ENCODE measurements around the gene WDFY4.

The WDFY4 gene, protein sequence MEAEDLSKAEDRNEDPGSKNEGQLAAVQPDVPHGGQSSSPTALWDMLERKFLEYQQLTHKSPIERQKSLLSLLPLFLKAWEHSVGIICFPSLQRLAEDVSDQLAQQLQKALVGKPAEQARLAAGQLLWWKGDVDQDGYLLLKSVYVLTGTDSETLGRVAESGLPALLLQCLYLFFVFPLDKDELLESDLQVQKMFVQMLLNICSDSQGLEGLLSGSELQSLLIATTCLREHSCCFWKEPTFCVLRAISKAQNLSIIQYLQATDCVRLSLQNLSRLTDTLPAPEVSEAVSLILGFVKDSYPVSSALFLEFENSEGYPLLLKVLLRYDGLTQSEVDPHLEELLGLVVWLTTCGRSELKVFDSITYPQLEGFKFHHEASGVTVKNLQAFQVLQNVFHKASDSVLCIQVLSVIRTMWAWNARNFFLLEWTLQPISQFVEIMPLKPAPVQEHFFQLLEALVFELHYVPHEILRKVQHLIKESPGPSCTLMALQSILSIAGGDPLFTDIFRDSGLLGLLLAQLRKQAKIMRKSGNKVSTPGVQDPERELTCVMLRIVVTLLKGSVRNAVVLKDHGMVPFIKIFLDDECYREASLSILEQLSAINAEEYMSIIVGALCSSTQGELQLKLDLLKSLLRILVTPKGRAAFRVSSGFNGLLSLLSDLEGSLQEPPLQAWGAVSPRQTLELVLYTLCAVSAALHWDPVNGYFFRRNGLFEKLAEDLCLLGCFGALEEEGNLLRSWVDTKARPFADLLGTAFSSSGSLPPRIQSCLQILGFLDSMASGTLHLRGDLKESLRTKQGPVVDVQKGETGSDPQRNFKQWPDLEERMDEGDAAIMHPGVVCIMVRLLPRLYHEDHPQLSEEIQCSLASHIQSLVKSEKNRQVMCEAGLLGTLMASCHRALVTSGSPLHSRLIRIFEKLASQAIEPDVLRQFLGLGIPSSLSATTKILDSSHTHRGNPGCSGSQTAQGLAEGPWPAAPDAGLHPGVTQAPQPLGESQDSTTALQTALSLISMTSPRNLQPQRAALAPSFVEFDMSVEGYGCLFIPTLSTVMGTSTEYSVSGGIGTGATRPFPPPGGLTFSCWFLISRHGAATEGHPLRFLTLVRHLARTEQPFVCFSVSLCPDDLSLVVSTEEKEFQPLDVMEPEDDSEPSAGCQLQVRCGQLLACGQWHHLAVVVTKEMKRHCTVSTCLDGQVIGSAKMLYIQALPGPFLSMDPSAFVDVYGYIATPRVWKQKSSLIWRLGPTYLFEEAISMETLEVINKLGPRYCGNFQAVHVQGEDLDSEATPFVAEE (N-terminal part only)

DNA sequence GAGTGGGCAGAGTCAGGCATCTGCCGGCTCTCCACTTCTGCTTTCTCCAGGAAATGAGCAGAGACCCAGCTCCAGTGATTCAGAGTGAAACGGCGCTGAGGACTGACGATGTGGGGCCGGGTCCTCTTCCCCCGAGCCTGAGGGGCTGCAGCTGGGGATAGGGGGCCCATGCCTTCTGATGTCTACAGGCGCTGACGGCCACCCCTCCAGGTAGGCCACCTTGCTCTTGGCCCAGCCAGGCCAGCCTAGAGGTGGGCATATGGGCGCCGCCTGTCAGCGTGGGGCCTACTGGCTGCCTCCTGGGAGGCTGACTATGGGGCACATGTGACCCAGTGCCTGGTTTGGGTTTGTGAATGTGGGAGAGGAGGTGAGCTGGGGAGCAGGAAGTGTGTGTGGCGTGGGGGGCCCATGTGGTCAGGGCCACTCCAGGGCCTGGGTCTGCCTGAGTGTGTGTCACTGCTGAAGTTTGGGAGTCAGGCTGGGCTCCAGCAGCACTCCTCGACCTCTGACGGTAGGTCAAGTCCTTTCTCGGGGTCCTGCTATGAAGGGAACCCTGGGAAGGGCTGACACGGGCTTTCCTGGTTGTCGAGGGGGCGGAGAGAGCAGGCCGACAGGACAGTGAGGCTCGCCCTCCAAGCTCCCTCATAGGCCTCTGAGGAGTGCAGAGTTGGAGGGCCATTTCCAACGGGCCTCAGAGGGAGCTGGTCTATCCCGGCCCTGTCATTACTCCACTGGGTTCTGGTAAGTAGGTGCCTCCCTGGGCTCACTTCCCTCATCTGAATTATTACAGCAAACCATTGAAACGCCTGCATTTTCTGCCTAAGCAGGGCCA, at the start of gene WDFY4:
WDFY4 (plus strand) TSS at position 82 of the 832 bp plus-strand sequence. CDS start 24,860 bp downstream, outside the sequence.
- Histone ChIP-seq H3K9me3 (ENCODE audit: severe bottlenecking) (peaks cover 2% of the 10 kb centered on the region), H3K36me3 (no peaks in the 10 kb centered on the region), H3K27ac (no peak within 1 kb of the TSS), H3K27me3 (ENCODE audit: insufficient read depth, low read depth, severe bottlenecking) (peaks cover 7% of the 10 kb centered on the region), H3K4me3 (ENCODE audit: low read depth, low read length) (no peak within 1 kb of the TSS)
- DNase-seq = no peak
- TF ChIP-seq, protein P1, sequence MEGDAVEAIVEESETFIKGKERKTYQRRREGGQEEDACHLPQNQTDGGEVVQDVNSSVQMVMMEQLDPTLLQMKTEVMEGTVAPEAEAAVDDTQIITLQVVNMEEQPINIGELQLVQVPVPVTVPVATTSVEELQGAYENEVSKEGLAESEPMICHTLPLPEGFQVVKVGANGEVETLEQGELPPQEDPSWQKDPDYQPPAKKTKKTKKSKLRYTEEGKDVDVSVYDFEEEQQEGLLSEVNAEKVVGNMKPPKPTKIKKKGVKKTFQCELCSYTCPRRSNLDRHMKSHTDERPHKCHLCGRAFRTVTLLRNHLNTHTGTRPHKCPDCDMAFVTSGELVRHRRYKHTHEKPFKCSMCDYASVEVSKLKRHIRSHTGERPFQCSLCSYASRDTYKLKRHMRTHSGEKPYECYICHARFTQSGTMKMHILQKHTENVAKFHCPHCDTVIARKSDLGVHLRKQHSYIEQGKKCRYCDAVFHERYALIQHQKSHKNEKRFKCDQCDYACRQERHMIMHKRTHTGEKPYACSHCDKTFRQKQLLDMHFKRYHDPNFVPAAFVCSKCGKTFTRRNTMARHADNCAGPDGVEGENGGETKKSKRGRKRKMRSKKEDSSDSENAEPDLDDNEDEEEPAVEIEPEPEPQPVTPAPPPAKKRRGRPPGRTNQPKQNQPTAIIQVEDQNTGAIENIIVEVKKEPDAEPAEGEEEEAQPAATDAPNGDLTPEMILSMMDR (IDR thresholded peaks at IDR 0.05; ENCODE audit: low read depth, low read length) = no peak

DNA sequence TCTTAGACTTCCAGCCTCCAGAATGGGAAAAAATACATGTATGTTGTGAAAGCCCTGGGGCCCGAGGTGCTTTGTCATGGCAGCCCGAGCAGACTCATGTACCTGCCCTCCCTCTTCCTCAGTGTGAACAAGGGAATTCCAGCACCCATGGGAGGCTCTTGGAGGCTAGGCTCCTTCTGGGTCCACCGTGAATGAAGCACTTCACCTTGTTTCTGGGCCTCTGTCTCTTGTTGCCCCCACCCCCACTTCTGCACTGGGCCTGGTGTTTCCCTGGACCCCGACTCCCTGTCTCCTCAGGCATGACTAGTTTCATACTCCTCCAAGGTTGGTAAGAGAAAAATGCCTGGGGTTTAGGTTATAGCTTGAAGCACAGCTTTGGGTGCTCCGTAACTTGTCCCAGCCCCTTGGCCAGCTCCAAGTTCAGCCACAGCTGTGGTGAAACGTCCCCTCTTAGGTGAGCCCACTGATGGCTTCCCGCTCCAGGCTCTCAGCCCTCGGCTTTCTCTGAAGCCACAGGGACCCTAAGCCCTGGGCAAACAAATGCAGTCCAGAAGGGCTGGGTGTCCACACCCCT, 49.6 kb upstream of the WDFY4 start:
- no peaks in the 10 kb centered on the region for H3K9me3 ChIP-seq (ENCODE audit: severe bottlenecking)
- DNase-seq = no peak
- H3K27ac ChIP-seq = no peak overlapping the region
- no peak overlapping the region for H3K4me3 ChIP-seq (ENCODE audit: low read depth, low read length)
- H3K27me3 ChIP-seq (ENCODE audit: insufficient read depth, low read depth, severe bottlenecking) = no peaks in the 10 kb centered on the region
- H3K36me3 ChIP-seq = no peaks in the 10 kb centered on the region
- TF ChIP-seq, protein P1 (IDR thresholded peaks at IDR 0.05; ENCODE audit: low read depth, low read length) = no peak

DNA sequence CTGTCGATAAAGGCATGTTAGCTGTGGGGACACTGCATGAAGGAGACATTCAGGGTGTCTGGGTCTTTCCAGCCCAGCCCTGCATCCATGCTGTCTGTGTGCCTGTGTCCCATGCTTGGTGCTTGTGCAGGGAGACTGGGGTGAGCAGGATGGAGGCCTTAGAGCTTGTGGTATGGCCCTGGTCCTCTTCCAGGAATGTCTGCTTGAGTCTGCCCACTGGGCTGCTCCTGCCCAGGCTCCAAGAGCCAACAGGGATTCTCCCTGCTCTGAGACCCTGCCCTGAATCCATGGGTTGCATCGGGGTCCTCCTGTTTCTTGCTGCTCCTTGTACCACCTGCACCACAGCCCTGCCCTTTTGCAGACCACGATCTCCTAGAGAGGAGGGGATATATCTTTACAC, 48.4 kb upstream of the WDFY4 start:
- TF ChIP-seq, protein P1 (IDR thresholded peaks at IDR 0.05; ENCODE audit: low read depth, low read length) = no peak
- DNase-seq = no peak
- Histone ChIP-seq H3K4me3 (ENCODE audit: low read depth, low read length) (no peak overlapping the region), H3K9me3 (ENCODE audit: severe bottlenecking) (no peaks in the 10 kb centered on the region), H3K27ac (no peak overlapping the region), H3K27me3 (ENCODE audit: insufficient read depth, low read depth, severe bottlenecking) (no peaks in the 10 kb centered on the region), H3K36me3 (no peaks in the 10 kb centered on the region)

DNA sequence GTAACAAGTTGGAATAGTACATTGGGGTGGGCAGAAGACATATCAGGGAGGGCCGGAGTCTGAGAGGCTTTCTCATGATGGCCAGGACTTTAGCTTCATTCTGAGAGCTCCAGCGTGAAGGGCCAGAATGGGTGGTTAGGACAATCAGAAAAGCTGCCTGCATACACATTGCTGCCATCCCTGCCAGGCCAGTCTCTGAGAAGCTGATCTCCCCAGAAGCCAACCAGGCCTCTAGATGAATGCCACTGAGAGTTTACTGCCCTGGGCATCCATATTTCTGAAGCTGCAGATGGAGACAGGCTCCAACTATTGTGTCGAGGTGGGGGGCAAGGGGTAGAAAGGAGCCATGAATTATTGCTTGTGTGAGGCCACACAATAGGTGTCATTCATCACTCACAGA, 47.8 kb upstream of the WDFY4 start:
- Histone ChIP-seq H3K27me3 (ENCODE audit: insufficient read depth, low read depth, severe bottlenecking) (no peaks in the 10 kb centered on the region), H3K4me3 (ENCODE audit: low read depth, low read length) (no peak overlapping the region), H3K9me3 (ENCODE audit: severe bottlenecking) (no peaks in the 10 kb centered on the region), H3K36me3 (no peaks in the 10 kb centered on the region), H3K27ac (no peak overlapping the region)
- DNase-seq = no peak
- TF ChIP-seq, protein P1 (IDR thresholded peaks at IDR 0.05; ENCODE audit: low read depth, low read length) = no peak
